ENCODE results near the gene TRPM3.

TRPM3 gene

DNA sequence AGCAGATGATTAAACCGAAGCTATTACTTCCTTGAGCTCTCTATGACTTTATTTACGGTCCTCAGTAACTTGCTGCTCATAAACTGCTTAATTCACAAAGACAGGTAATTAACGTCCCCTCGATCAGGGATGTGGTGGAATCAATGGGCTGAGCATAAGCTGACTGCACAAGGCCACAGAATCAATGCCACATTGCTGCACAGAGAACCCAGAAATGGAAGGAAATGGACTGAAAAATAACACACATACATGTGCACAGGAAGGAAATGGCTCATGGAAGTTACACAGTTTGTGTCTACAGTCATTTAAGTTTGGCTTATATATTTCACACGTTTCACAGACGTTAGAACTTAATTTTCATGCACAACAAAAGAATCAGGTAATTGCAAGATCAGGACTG is 588.7 kb downstream of the TRPM3 start:
- DNase-seq (ENCODE audit: low read depth in 1 of 2, low spot score in 1 of 2) = no peak

DNA sequence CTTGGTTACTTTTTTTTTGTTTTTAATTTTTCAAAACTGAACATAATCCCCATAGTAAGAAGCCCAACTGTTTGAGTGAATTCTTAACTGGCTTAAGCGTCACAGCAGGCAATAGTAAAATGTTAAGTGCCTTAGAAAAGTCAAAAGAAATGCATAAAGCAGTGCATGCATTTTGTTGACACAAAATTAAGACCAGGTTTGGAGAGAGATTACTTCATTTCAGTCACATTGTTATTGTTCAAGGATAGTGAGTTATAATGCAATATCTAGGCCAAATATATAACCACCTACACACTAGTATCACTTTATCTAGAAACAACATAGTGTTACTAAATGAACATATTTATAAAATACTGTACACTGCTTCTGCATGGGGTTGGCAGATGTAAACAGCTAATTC is 590.1 kb downstream of the TRPM3 start:
- no peak for DNase-seq (ENCODE audit: low read depth in 1 of 2, low spot score in 1 of 2)

DNA sequence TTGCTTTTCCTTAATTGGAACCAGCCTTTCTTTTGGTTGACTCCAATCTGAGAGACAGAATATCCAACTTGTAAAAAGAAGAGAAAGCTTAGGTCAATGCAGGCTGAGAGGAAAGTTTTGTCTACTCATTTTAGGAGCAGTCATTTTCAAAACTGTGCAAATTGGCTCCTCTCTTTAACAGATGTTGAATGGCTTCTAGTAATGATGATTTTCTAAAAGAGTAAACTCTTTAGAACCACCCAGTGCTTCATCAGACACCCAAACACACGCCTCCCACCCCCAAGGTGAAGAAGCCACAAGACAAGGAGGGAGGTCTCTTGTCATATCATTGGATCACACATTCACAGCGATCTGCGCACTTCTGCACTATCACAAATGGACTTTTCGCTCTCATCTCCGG is 590.7 kb downstream of the TRPM3 start:
- DNase-seq (ENCODE audit: low read depth in 1 of 2, low spot score in 1 of 2) = no peak

DNA sequence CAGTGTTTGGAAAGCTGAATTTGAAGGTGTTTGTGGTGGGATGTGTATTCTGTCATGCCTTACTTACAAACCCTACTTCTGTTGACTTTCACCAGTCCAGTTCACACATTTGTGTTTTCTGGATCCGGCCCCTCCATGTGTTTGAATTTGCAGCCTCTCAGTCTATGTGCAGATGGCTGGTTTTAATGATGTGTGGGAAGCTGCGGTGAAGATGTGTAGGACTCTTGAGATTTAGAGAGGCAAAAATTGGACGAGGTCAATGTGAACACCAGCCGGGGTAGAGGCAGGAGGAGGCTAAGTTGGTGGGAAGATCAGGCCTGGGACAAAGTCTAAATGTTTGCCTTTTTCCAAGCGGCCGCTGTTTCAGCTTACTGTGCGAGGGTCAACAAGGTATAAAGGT is 591.6 kb downstream of the TRPM3 start:
- no peak for DNase-seq (ENCODE audit: low read depth in 1 of 2, low spot score in 1 of 2)

DNA sequence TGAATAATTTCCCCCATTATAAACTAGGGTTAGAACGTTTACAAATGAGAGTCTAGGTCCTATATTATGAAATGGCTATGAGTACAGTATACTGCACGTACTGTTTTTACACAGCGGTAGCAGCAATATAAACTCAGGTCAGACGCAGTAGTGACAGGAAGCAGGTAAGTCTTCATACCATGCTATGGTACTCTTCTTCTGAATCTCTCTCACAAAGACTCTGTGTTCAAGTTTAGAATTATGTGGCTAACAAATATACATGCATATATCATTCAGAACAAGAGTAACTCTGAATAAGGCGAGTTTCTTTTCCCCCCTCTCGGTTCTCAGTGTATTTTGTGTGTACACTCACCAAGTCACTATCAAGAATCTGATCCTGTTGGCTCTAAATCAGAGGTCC is 592.0 kb downstream of the TRPM3 start:
- no peak for DNase-seq (ENCODE audit: low read depth in 1 of 2, low spot score in 1 of 2)

DNA sequence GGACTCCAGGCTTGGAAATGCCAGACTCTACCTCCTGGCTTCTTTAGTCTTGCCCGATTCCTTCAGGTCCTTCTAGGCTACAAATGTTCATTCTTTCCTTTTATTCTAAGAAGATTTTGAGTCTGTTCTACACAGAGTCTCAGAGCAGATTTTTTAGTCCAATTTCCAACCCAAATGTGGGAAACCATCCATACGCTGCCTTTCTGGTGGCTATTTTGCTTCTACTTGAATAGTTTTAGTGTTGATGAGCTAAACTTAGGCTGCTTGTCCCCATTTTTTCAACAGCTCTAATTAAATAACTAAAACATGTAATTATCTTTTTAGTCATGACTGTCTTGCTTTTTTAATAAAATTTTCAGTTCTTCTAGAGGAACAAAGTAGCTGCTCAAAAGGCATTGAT is 594.5 kb downstream of the TRPM3 start:
- no peak for DNase-seq (ENCODE audit: low read depth in 1 of 2, low spot score in 1 of 2)

DNA sequence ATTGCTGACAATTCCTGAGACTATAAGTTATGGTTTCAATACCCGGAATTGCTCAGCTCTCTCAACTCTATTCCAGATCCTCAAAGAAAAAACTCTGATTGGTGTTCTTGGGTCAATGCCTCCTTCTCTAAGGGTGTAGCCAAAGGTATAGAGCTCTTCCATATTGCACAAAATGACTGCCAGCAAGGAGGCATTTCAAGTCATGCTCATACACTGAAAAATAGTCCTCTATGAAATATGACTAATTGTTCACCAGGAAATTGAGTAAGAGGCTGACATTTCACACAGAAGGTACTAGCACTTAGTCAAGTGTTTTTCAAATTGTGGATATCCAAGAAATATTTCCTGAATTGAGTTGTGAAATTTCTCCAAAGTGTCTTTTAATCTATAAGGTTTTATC is 595.9 kb downstream of the TRPM3 start:
- DNase-seq (ENCODE audit: low read depth in 1 of 2, low spot score in 1 of 2) = no peak

DNA sequence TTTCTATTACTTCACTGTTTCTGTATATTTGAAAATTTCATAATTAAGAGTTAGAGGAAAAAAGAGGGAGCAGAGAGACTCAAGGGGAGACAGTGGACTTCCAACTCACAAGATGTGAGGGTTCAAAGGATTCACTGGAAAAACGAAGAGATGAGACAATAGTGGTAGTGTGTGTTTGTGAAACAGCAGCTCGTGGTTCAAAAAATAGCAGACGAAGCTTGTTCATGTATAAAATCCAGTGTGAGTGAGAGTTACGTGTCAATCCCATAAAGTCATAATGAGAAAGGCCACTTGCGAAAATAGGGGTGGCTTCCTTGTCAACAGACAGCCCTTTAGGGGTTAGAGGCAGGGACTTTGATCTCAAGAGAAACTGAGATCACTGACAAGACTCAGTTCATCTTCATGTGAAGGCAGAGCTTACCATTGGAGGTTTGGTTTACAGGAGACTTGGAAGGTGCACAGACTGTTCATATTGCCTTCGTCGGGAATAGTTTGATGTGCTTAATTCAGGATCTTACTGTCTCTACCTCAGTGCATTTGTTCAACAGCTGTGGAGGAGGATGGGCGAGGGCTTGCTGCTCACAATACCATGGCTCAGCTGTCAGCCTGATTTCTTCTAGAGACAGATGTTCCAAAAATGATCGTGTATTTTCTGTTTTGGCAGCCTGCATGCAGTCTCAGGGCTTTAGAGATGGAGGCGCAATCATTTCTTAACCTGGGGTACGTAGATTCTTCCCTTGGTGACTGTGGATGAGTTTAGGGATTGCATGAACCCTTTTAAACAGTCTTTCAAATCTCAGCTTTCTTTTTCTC is 601.3 kb downstream of the TRPM3 start:
- DNase-seq (ENCODE audit: low read depth in 1 of 2, low spot score in 1 of 2) = no peak

DNA sequence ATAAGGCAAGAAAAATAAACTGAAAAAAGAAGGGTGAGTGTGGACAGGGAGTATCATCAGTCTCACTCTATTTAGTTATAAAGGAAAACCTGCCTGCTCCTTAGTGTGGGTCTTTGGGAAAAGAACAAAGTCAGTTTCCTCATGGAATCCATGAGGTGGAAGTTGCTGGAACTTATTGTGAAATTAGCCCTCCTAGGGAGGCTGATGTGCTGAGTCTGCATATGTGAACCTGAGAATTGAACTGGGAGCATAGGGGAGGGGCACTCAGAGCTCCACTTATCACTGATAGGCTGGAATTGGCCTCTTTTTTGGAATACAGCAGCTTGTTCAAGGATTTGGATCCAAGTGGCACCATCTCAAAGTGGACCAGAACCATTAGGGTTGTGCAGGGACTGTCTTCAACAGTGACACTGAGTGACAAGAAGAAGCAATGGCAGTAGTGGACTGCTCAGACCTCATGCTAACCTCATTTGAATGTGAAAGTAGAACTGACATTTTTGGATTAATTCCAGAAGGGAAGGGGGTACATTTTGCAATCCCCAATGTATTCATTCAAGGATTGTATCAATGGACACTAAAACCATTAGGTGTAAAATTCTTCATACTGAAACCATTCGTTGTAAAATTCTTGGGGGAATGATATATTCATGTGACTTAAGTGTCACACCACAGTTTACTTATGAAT is 603.4 kb downstream of the TRPM3 start:
- DNase-seq (ENCODE audit: low read depth in 1 of 2, low spot score in 1 of 2) = no peak

DNA sequence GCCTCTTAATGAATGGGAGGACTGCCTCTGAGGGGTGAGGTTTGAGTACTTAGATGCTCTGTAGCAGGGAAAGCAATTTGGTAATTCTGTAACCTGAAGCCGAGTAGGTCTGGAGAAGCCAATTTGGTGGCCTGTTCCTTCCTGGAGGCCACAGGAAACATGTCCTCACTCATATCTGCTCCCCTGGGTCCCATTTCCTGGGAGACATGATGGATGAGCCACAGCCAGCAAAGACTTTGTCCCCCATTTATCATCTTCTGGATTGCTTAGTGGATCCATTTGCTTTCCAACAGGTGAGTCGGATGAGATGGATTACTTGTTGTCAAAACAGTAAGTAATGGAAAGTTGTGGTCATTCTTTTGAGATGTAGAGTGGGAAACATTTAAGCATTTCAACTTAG is 607.1 kb downstream of the TRPM3 start:
- no peak for DNase-seq (ENCODE audit: low read depth in 1 of 2, low spot score in 1 of 2)

DNA sequence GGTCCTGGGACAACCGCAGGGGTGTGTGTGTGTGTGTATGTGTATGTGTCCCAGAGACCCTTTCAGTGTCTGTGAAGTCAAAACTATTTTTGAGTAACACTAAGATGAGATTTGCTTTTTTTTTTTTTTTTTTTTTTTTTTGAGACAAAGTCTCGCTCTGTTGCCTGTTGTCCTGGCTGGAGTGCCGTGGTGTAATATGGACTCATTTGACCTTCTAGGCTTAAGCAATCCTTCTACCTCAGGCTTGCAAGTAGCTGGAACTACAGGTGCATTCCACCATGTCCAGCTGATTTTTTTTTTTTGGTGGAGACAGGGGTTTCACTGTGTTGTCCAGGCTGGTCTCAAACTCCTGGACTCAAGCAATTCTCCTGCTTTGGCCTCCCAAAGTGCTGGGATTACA is 609.6 kb downstream of the TRPM3 start:
- no peak for DNase-seq (ENCODE audit: low read depth in 1 of 2, low spot score in 1 of 2)

DNA sequence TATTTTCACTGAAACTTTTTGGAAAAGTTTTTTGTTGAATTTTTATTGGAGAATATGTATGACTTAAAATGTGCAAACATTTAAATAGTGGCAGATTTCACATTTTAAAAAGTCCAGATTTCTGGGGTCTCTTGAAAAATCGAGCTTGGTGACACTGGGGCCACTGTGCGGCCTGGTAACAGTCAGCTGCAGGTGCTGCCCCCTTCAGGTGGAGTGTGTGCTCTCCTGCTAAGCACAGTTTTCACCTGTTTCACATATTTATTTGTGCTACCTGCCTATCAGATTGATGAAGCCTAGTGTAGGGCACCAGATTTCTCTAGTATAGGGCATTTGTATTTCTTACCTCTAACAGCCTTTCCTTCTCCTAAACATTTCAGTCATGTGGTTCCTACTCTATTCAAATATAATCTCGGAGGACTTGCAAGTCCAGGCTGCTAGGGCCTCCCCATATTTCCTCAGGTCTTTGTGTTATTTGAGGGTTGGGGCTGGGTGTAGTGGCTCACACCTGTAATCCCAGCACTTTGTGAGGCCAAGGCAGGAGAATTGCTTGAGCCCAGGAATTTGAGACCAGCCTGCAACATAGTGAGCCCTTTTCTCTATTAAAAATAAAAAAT is 611.2 kb downstream of the TRPM3 start:
- no peak for DNase-seq (ENCODE audit: low read depth in 1 of 2, low spot score in 1 of 2)

DNA sequence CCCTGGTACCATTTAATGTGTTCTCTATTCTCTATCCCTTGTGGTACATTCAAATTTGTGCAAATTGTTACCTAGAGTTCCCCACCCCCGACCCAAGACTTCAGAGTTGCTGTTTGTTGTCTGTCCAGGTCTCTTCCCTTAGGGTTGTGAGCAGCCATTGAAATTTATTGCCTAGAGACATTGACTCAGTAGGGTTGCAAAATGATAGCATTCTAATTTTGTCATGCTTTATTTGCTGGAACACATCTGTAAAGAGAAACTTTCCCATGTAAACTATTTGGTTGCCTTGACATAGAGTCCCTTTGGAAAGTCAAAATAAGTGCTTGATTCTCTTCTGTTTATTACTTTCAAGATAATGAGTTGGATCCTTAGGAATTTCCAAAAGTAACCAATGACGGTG is 615.3 kb downstream of the TRPM3 start:
- no peak for DNase-seq (ENCODE audit: low read depth in 1 of 2, low spot score in 1 of 2)

DNA sequence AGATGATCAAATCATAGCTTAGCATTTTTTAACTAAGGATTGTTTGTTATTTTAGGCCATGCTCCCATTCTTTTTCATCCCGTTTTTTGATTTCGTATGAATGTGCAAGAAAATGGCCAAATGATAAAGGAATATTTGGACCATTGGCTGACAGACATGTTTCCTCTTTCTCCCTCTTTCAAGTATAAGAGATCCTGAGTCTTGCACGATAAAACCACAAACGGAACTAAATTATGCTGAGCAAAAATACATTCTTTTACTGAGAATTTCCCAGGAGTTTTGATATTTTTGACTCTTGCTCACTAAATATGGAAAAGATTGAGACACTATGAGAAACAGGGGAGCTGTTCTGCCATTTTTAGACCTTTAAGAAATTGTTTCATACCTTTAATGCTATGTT is 616.6 kb downstream of the TRPM3 start:
- DNase-seq (ENCODE audit: low read depth in 1 of 2, low spot score in 1 of 2) = no peak

DNA sequence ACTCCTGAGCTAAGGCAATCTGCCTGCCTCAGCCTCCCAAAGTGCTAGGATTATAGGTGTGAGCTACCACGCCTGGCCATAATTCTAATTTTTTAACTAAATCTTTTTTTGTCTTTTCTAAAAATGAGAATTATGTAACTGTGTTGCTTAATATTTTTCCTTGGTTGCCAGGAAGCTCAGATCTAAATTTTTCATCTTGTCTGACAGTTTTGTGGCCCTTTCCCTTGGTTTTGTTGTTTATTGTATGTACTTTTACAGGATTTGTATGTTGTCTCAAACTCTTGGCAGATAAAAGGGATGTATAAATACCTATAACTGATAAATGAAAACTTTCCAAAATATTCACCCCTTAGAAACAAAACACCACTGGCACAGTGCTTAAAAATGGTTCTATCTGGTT is 618.7 kb downstream of the TRPM3 start:
- DNase-seq (ENCODE audit: low read depth in 1 of 2, low spot score in 1 of 2) = no peak

DNA sequence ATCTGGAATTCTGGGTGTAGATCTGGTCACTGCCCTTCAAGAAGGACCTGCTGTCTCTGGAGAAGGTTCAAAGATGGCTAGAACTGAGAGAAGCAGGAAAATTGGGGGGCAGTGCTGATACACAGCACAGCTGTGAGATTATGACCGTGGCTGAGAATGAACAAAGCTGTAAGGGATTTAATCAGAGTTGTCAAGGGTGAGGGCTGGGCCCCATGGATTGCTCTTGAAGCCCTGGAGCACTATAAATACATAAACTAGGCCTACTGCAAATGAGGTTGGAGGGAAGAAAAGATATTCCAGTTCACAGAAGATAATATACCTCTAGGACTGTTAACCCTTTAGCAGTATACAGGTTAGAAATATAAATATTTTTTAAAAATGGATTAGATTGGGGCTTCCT is 620.6 kb downstream of the TRPM3 start:
- no peak for DNase-seq (ENCODE audit: low read depth in 1 of 2, low spot score in 1 of 2)

DNA sequence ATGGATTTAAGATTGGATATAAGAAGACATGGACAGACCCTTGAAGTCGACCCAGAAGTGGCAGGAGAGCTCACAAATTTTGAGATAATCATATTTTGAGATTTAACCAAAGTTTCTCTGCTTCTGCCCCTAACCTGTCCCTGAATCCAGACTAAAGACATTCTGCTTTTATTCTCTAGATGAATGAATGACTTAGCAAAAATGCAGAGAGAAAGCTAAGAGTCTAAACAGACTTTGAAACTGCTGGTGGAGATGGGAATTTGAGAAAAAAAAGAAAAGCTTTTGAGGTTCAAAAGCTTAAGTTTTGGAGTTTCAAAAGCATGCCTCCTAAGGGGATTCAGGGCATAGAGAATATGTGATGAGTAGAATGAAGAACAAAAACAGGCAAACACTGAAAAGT is 621.8 kb downstream of the TRPM3 start:
- DNase-seq (ENCODE audit: low read depth in 1 of 2, low spot score in 1 of 2) = no peak

DNA sequence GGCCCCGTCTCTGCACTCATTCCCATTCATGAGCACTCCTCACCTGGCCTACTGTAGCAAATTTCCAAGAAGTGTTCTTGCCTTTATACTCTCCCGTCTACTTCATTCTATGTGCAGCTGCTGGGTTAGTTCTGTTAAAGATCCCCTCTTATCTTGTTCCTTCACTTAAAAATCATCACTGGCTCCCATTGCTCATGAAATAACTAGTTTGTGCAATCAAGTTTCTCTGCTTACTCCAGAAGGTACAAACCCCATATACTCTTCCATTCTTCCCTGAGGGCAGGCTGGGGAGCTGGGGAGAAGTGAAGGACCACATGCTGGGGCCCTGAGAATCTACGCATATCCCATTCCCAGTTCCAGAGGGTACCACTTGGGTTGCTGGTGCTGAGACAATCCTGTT is 622.6 kb downstream of the TRPM3 start:
- no peak for DNase-seq (ENCODE audit: low read depth in 1 of 2, low spot score in 1 of 2)

DNA sequence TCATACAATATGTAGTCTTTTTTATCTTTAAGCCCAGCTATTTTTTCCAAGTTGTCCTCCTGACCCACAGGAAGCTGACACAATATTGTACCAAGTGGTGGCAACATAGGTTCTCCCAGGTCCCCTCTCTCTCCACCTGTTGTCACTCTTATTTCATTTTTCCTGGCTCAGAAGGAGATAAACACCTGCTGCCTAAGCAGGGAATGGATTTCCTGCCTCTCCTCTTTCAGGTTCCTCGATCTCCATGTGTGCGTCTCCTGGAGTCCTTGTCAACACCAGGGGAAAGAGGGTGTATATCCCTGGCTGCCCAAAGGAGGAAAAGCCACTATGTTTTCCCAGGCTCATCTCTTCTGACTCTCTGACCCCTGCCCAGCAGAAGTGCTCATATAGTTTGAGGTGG is 625.2 kb downstream of the TRPM3 start:
- no peak for DNase-seq (ENCODE audit: low read depth in 1 of 2, low spot score in 1 of 2)

DNA sequence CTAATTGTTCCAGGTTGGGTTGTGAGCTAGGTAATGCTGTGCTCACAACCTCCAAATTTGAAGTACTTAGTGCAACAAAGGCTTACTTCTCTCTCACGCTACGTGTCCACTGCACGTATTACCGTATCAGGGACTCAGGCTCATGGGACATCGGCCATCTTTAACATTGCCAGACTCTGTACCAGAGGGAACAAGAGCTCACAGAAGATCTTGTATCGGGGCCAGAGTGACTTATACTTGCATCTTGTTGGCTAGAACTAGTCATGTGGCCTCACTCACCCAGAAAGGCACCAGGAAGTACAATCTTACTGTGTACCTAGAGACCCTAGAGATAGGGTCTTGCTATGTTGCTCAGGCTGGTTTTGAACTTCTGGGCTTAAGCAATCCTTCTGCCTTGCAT is 625.9 kb downstream of the TRPM3 start:
- DNase-seq (ENCODE audit: low read depth in 1 of 2, low spot score in 1 of 2) = no peak

DNA sequence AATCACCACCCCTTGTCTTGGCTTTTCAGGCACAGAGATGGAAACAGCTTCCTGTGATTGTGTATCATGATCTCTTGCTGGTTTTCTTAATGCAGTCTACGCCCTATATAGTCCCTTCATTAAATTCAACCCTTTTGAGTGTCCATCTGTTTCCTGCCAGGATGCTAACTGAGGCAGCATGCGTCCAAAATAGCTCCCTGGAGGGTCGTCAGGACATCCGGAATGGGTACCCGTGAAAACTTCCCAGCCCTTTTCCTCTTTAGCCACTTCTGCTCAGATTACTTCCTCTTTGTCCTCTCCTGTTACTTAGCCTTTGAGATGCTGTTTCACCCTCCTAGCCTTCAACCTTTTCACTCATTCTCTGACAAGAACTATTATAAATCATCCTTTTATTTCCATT is 627.2 kb downstream of the TRPM3 start:
- no peak for DNase-seq (ENCODE audit: low read depth in 1 of 2, low spot score in 1 of 2)

DNA sequence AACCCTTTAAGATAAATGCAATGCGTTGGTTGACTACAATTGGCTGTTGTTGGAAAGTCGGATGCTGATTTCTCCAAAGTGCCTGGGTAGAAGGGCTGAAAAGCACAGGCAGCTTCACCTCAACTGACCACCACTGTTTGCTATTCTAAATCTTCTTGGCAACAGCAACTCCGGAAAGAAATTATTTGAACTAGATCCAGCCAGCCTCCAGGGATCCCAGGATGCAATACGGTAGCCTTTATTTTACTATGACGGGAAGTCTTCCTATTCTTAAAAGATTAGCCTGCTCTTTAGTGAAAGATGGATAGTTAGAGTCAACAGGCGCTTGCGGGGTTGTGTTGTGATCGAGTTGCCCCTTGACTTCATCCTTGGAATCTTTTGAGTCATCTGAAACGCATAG is 628.4 kb downstream of the TRPM3 start:
- DNase-seq (ENCODE audit: low read depth in 1 of 2, low spot score in 1 of 2) = no peak

Data from activated CD4-positive, alpha-beta T cell treated with anti-CD3 and anti-CD28 coated beads, Interleukin-2, amount 50 U/mL, for 24 hours (primary cell).